Activated CD8-positive, alpha-beta memory T cell treated with anti-CD3 and anti-CD28 coated beads, Interleukin-2, amount 50 U/mL, for 4 hours (primary cell): ENCODE measurements around the gene CPVL.

Source experiments
- DNase-seq: peaks from one replicate; pipeline ENCODE4 v3.0.0-alpha.2; 2020

Gene CPVL

GRCh38 chr7:29150856-29151255, 4.5 kb upstream of the CPVL start:
- DNase-seq = no peak

- no peak for DNase-seq
Measured at GRCh38 chr7:29149036-29149435, 2.7 kb upstream of the CPVL start.

DNA sequence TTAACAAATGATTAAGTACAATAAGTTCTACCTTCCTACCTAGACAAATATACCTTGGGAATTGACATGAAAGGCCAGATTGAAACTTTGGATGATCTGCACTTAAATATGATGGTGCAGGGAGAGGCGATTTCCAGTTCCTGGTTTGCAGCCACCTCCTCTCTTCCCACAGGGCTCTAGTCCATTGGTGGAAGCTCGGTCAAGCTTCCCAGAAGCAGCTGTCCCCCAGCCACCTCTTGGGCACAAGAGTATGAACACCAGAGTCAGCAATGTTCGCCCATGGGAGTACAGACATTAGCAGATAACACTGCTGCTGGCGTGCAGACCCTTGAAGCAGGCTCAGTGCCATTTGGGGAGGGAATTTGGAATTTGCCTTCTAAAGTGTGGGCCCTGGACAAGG, 1.5 kb upstream of the CPVL start:
- DNase-seq = no peak

DNA sequence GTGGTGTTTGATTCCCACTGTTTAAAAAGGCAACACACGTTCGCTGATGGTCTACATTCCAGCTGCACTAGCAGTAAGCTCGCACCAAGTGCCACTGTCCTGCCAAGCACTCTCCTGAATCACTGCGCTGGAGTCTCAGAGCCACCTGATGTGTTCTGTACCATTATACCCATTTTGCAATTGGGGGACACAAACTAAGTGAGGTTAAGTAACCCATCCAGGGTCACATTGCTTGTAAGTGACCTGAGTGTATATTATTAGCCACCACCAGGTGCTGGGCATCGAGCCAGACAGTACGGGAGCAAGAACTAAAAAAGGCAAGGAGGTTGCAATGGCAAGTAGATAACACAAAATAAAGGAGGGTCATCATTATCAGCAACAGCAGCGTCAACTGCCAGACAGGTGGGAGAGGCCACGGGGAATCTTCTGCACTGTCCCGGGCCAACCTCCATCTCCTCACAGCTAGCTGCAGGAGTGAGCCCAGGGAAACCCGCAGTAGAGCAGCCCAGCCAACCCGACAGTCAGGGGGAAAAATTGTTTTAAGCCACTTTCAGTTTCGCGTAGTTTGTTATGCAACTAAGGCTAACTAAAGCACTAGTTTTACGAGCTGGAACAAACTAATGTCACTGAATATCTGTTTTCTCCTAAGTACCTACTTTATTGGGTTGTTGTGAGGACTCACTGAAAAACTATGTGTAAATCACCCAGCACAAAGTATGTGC, 712 bp upstream of the CPVL start:
- no peak for DNase-seq

DNA sequence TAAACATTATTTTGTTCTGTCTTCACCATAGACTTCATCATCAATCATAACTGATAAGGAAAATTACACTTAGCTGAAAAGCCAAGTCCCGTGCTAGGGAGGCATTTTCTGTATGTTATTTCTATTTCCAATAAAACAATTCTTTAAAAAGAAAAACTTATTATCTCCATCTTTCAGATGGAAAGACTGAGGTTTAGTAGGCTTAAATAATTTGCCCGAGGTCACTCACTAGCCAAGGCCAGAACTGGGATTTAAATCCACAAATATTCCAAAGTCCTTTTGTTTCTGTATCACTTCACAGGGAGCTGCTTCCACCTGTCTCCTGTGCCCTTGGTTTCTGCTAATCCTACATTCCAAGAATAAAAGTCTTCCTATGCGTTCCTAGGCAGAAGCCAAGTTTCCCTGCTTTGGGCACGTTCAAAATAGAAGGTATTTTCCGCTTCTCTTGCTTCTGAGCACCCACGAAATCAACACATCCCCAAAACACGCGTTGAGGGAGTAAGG, 732 bp downstream of the CPVL start:
- DNase-seq = no peak

- DNase-seq = no peak
Measured at GRCh38 chr7:29143751-29144150, 2.6 kb downstream of the CPVL start.

GRCh38 chr7:29142021-29142727, 4.2 kb downstream of the CPVL start:
- no peak for DNase-seq

GRCh38 chr7:29140873-29141468, 5.4 kb downstream of the CPVL start:
- DNase-seq = no peak

GRCh38 chr7:29139796-29140195, 6.5 kb downstream of the CPVL start:
- no peak for DNase-seq

DNA sequence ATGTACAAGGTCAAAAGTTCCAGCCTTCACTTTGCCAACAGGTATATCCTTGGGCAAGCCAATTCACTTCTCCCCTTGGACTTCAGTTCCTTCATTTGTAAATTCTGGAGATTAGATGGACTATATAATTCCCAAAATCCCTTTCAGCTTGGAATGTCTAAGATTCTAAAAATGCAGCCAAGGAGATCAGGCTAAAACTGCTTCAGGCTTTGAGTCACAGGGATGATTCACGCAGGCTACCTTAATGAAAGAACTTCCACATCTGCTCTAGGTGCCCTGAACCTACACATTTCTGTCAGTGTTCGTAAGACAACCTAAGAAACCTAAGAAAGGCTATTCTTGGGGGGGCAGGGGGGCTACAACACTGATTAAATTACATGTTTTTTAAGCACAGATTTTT, 7.1 kb downstream of the CPVL start:
- DNase-seq = no peak

DNA sequence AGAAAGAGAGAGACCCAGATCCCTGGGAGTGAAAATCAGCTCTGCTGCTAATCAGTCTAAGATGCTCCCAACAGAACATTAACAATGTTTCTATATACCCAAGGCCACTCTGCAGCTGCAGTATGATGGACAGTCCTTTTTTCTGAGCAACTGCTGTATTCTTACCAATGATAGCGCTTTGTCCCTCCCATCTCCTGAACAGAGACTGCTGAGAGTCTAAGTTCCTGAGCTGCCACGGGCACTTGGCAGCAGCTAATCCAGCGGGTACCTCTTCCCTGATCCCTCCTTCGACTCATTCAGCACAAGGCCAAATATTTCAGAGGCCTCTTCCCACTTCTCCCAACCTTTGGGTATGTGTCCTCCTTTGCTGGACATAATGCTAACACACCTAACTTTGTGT, 7.7 kb downstream of the CPVL start:
- DNase-seq = no peak

DNA sequence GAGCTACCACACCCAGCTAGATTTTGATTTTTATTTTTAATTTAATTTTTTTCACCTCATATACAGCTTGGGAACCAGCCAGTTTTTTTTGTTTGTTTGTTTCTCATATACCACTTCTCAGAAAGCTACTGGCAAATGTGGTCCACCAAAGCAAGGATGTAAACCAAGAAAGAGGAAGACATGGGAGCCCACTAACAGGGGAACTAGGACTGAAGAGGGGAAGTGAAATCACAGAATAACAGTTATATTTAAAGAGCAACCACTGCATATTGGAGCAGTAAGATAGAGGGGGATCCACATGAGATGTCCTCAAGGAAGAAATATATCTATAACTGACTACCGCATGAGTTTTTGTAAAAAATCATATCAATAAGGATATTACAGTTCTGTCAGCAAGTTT, 10.5 kb downstream of the CPVL start:
- DNase-seq = no peak

- no peak for DNase-seq
Measured at GRCh38 chr7:29132980-29133379, 13.4 kb downstream of the CPVL start.

- no peak for DNase-seq
Measured at GRCh38 chr7:29131678-29132077, 14.7 kb downstream of the CPVL start.

DNA sequence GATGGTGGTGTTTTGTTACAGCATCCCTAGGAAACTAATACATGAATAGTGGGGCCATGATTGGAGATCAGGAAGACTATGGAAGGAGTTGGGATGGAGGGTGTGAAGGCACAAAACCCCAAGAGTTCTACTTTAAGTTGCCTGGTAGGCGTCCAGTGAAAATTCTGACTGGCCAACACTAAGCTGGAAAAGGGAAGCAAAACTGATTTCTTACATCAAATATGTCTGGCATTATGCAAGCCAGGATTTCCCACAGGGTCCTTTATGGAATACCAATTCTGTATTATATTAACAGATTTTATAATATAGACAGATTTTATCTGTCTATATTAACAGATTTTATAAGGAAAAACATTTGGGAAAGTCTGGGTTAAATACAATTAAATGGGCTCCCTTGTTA, 16.2 kb downstream of the CPVL start:
- DNase-seq = no peak

DNA sequence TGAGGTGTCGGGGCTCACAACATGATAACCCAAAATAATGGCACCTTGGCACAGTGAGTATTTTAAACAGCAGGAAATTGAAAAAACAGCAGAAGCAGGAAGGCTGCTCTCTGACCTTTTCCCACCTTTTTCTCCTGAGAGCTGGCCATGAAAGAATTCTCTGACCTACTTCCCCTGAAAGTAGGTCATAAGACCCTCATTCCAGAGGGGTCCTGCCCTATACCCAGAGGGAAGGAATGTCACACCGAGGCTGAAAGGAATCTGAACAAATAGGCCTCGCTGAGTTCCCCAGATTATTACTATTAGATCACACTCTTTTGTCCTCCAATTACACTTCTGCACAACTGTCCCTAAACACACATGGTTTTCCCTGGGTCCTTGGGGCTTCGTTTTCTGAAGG, 18.8 kb downstream of the CPVL start:
- DNase-seq = no peak

DNA sequence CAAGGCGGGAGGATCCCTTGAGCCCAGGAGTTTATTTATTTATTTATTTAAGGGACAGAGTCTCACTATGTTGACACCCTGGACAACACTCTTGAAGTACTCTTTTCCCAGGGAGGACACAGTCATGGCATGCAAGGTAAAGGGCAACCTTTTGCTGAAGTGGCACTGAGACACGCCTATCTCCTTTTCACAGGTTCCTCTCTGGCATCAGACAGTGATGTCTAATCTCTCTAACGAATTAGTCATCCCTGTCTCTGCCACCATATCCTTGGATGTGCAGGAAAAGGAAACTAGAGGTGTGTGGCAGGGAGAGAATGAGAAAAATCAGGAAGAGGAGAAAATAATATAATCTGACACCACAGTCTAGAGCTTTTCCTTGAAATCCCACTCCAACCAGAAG, 19.5 kb downstream of the CPVL start:
- DNase-seq = no peak

GRCh38 chr7:29123626-29124190, 22.6 kb downstream of the CPVL start:
- DNase-seq = no peak

GRCh38 chr7:29122759-29123158, 23.6 kb downstream of the CPVL start:
- no peak for DNase-seq

- DNase-seq = no peak
Measured at GRCh38 chr7:29122081-29122480, 24.3 kb downstream of the CPVL start.

- DNase-seq = no peak
Measured at GRCh38 chr7:29120955-29121354, 25.4 kb downstream of the CPVL start.

GRCh38 chr7:29119538-29119937, 26.8 kb downstream of the CPVL start:
- no peak for DNase-seq

DNA sequence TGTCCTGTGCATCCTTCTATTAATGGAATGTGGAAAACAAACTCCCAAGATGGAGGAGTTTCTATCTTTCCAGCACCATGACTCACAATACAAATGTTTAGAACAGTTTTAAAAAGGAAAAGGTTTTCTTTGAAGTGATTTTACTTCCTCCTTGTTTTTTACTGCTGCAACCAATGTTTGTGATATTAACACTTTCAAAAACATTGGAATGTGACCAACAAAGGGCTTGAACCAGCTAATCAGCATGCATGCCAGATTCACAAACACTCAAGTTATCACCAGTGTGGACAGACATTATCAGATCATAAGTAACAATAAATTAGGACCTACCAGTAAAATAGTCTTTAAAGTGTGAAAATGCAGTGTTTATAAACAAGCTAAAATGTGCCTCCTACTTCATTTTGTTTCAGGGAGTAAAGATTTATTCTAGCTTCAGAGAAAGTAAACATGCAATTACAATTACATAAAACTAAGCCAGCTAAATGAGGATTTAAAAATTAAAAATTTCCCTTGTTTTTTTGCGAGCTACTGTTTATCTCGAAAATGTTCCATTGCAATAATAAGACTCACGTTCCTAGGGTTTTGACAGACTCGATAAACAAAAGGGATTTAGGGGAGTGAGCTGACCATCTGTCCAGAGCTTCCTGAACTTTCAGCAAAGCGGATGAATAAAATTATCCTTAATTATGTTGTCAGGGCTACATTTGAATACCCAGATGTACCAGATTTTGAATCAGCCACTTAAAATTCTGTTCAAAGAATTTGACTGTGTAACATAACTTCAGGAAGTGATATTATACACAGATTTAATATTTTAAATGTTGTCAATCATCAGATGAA, 29.8 kb downstream of the CPVL start:
- no peak for DNase-seq
